Activated T-cell treated with anti-CD3 and anti-CD28 coated beads, Interleukin-2, amount 50 U/mL, for 4 hours (primary cell): Measurements from ENCODE around the gene PCDHGA2. TPM values are rescaled to one million over a fixed set of nuclear protein-coding genes. Genes with fewer than 3 reads are reported as not detected.
"Not testable (repeated sequence)": the region's sequence is repeated elsewhere in the genome, so short reads cannot be mapped to it uniquely, and the experiment has no call there.

Source experiments
- ATAC-seq, 2 donors: fragments of 200-7000 bp; cut with Tn5 transposase; one replicate each; pipeline ENCODE4 v1.10.0; 2021
- DNase-seq: peaks from one replicate; pipeline ENCODE4 v3.0.0-alpha.2; 2020
- H3K27me3 Mint-ChIP-seq: one replicate; pipeline ENCODE4 v1.8.0; 2021; ENCODE audit warnings: low read depth, mixed read lengths
- H3K36me3 Mint-ChIP-seq: one replicate; pipeline ENCODE4 v1.8.0; 2022; ENCODE audit warnings: mixed read lengths; ENCODE audit not compliant: insufficient read depth
- H3K4me1 Mint-ChIP-seq: one replicate; pipeline ENCODE4 v1.8.0; 2021; ENCODE audit warnings: low read depth, mixed read lengths
- H3K4me3 Mint-ChIP-seq: one replicate; pipeline ENCODE4 v1.8.0; 2021; ENCODE audit warnings: mild to moderate bottlenecking, moderate library complexity, mixed read lengths
- H3K9me3 Mint-ChIP-seq: one replicate; pipeline ENCODE4 v1.8.0; 2021; ENCODE audit warnings: mixed read lengths
- total RNA-seq, 3 donors: library from RNA; stranded (reverse); gene quantifications; one replicate each; pipeline ENCODE4 v1.2.1, GENCODE V29; 2021

Gene PCDHGA2
- total RNA-seq: under 1 TPM in 1 of 3 donors, not detected in 2; 0.05 TPM

DNA sequence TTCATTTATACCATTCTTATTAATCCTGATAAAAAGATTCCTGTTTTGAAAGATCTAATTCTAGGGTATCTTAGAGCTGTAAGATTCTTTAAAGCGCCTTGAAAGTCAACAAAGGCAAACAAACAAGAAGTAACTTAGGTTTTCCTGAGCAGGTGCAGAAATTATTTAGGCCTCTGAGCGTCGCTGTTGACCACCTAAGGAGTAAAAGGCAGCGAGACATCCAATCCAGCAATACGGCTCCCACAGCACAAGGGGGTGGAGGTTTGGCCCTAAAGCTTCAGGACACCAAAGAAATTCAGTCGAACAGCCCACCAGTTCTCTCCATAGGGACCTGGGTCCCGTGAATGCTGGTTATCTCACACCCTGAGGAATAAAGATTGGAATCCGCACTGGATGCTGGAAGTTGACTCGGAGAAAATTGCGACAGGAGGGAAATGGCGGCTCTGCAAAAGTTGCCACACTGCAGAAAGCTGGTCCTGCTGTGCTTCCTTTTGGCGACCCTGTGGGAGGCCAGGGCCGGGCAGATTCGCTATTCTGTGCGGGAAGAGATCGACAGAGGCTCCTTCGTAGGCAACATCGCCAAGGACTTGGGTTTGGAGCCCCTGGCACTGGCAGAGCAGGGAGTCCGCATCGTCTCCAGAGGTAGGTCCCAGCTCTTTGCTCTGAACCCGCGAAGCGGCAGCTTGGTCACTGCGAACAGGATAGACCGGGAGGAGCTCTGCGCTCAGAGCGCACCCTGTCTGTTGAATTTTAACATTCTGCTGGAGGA lies at the start of gene PCDHGA2:
Gene PCDHGA2 (plus strand): TSS at position 223 of the 769 bp plus-strand sequence.
- Mint-ChIP-seq H3K27me3 (peaks cover 85% of the 10 kb centered on the region), H3K36me3 (peaks cover 2% of the 10 kb centered on the region), H3K4me3 (no peak within 1 kb of the TSS), H3K9me3 (peaks cover 54% of the 10 kb centered on the region), H3K4me1 (no peaks in the 10 kb centered on the region)
- no peak for ATAC-seq
- DNase-seq: no peak

DNA sequence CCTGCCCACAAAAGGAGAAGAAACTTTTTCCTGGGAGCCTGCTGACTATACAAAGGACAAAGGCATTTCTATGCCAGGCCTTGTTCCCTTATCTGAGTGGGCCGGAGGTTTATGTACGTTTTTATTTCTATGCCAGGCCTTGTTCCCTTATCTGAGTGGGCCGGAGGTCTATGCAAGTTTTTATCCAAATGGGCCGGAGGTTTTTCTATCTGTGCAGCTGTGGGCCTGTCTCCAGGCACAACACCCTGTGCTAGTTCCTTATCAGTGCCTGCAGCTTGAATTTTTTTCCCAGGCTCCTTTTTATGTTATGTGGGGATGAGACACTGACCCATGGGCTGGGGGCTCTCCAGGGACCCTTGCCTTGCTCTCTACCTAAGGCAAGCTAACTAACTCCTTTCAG lies 40.2 kb upstream of the PCDHGA2 start:
- peaks cover 39% of the 10 kb centered on the region for H3K36me3 Mint-ChIP-seq
- ATAC-seq: no peak
- H3K27me3 Mint-ChIP-seq: no peaks in the 10 kb centered on the region
- H3K9me3 Mint-ChIP-seq: peaks cover 55% of the 10 kb centered on the region
- H3K4me3 Mint-ChIP-seq: no peak overlapping the region
- DNase-seq: no peak
- no peaks in the 10 kb centered on the region for H3K4me1 Mint-ChIP-seq

DNA sequence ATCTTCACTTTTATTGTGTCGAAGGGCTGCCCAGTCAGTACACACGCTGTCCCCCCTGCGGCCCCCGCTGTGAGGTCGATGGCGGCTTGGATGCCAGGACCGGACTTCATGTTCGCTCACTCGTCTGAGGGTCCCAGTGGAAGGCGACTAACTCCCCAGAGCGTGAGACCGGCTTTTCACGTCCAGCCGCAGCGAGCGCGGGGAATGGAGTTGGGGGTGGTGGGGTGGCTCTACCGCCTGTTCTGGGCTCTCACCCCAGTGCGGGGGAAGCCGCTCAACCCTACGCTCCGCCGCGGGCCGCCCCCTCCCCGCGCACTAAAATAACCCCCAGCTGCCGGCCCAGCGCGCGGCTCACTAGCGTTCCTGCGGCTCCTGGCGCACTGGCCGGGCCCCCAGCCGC lies 34.8 kb upstream of the PCDHGA2 start, which contains the start of gene SLC25A2:
Gene SLC25A2 (minus strand): TSS at position 294 of the 400 bp plus-strand sequence. CDS start 184 bp downstream, at position 110.
- Mint-ChIP-seq H3K4me1 (no peaks in the 10 kb centered on the region), H3K4me3 (no peak within 1 kb of the TSS), H3K27me3 (no peaks in the 10 kb centered on the region), H3K36me3 (peaks cover 22% of the 10 kb centered on the region), H3K9me3 (peaks cover 45% of the 10 kb centered on the region)
- DNase-seq (no peak), ATAC-seq (no peak)

DNA sequence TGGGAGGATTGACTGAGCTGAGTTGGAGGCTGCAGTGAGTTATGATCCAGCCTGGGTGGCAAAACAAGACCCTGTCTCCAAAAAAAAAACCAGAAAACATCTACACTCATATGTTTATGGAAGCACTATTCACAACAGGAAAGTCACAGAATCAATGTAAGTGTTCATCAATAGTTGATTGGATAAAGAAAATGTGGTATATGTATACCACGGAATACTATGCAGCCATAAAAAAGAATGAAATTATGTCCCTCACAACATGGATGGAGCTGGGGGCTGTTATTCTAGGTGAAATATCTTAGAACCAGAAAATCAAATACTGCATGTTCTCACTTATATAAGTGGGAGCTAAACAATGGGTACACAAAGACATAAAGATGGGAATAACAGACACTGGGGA lies 31.9 kb upstream of the PCDHGA2 start:
- no peaks in the 10 kb centered on the region for H3K4me1 Mint-ChIP-seq
- ATAC-seq (no peak), DNase-seq (no peak)
- no peak overlapping the region for H3K4me3 Mint-ChIP-seq
- no peaks in the 10 kb centered on the region for H3K27me3 Mint-ChIP-seq
- H3K9me3 Mint-ChIP-seq: peaks cover 53% of the 10 kb centered on the region
- peaks cover 21% of the 10 kb centered on the region for H3K36me3 Mint-ChIP-seq

DNA sequence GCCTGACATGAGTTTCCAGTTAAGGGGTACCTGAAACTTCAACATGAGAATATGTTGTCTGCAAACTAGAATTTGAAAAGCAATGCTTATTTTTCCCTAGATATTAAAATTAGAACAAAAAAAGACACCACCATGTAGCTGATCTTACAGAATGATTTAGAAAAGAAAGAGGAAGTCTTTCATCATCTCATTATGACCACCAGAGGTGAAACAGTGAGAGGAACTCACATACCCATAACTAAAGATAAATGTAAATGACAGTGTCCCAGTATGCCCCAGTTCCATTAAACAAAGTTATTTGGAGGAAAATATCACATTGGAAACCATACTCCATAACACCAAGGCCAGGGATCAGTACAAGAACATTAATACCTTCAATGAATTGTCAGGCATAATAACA lies 24.8 kb upstream of the PCDHGA2 start:
- DNase-seq: no peak
- H3K4me1 Mint-ChIP-seq: peaks cover 9% of the 10 kb centered on the region
- peaks cover 44% of the 10 kb centered on the region for H3K36me3 Mint-ChIP-seq
- H3K27me3 Mint-ChIP-seq: no peaks in the 10 kb centered on the region
- peaks cover 58% of the 10 kb centered on the region for H3K9me3 Mint-ChIP-seq
- H3K4me3 Mint-ChIP-seq: no peak overlapping the region
- ATAC-seq: no peak

DNA sequence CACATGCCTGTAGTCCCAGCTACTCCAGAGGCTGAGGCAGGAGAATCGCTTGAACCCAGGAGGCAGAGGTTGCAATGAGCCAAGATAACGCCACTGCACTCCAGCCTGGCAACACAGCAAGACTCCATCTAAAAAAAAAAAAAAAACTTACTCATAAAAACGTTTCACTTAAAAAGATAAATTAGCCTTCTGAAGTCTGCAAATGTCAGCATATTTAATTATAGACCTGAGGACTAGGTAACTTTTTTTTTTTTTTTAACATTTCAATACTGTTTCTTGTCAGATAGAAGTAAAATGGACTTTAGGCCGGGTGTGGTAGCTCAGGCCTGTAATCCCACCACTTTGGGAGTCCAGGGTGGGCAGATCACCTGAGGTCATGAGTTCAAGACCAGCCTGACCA lies 21.6 kb upstream of the PCDHGA2 start:
- not testable (repeated sequence) for ATAC-seq, H3K4me3 Mint-ChIP-seq

DNA sequence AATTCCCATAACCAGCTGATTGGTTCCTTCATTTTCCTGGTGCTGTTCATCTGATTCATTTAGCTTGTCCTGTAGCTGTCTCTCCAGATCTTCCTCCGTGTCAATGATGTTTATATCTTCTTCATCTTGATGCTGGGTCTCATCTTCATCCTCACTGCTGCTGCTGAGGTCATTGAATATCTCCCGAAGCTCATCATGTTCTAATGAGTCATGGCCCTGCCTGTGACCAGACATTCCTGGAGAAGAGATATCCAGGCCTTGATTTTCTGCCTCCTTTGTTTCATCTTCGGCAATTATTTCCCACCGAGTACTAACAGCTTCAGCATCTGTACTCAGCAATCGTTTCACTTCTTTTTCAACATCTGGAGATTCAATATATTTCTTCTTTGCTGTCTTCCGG lies 19.4 kb upstream of the PCDHGA2 start:
- Mint-ChIP-seq H3K4me1 (peaks cover 28% of the 10 kb centered on the region), H3K9me3 (peaks cover 52% of the 10 kb centered on the region), H3K4me3 (peak overlapping the region; percentile 98), H3K36me3 (peaks cover 47% of the 10 kb centered on the region), H3K27me3 (peaks cover 2% of the 10 kb centered on the region)
- ATAC-seq (no peak), DNase-seq (no peak)

More for the DNA sequence above, 21.6 kb upstream of the PCDHGA2 start:
- peaks cover 28% of the 10 kb centered on the region for H3K4me1 Mint-ChIP-seq
- peaks cover 59% of the 10 kb centered on the region for H3K36me3 Mint-ChIP-seq
- H3K27me3 Mint-ChIP-seq, DNase-seq: not testable (repeated sequence)
- H3K9me3 Mint-ChIP-seq: peaks cover 61% of the 10 kb centered on the region

DNA sequence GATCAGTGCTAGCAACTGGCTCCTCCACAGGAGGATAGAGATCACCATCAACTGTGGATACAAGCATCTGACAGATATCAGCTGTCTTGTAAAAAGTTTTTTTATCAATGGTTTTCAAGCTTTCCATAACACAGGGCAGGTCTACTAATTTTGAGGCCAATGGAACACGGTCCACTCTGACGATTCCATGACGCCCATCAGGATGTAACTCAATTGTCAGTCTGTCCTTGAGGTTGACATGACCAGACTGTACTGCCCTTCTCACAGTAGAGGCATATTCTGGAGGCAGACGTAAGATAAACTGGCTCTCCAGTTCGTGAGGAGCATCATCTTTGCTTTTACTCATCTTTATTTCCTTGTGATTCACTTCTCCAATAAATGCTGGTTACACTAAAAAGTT lies 18.9 kb upstream of the PCDHGA2 start:
- no peak for ATAC-seq

DNA sequence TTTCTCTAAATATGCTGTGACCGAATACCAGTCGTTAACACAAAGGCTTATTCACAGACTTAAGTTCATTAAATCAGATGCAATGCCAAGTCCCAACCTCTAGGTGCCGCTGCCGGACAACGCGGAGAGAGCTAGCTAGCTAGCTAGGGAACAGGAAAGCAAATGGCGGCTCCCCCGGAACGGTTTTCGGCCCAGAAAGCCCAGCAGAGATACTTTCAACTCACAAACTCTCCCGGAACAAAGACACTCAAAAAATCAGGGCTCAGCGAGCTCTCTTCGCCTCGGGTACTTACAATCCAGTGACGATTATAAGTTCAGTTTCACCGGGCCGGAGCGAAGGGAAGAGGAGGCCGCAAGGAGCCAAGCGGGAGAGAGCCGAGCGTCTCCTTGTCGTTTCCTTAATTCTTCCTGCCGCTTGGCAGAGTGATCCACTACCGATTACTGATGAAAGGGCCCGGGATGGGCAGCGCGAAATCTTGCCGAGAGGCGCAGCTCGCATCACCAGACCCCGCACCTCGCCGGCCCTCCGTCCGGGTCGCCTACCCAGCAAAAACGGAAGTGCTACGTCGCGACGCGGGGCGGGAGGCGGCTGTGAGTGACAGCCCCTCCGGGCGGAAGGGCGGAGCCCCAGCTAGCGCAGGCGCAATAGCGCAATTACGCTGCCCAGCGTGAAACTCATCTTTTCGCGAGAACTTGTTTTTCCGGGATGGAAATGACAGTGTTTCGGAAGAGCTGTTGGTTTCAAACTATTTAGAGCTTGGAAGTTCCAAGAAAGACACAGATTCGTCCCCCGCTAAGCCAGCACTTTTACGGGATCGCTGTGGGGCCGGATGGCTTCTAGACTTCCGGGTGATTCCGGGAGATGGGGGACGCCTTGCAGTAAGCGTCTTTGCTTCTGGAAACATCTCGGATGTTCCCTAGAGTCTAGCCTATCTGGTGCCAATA lies 18.1 kb upstream of the PCDHGA2 start, which contains the start of gene TAF7:
Gene TAF7 (minus strand): TSS at position 560 of the 945 bp plus-strand sequence. CDS start 740 bp downstream, outside the sequence.
- H3K4me1 Mint-ChIP-seq: peaks cover 27% of the 10 kb centered on the region
- peaks cover 3% of the 10 kb centered on the region for H3K27me3 Mint-ChIP-seq
- peaks cover 37% of the 10 kb centered on the region for H3K36me3 Mint-ChIP-seq
- peak; percentile 89 for DNase-seq
- H3K9me3 Mint-ChIP-seq: peaks cover 39% of the 10 kb centered on the region
- peak within 1 kb of the TSS; percentile 98 for H3K4me3 Mint-ChIP-seq
- peak; percentile 96 to 98 for ATAC-seq

More for the DNA sequence above, 18.9 kb upstream of the PCDHGA2 start:
- DNase-seq: no peak
- peaks cover 28% of the 10 kb centered on the region for H3K4me1 Mint-ChIP-seq
- H3K36me3 Mint-ChIP-seq: peaks cover 45% of the 10 kb centered on the region
- peaks cover 47% of the 10 kb centered on the region for H3K9me3 Mint-ChIP-seq
- peaks cover 3% of the 10 kb centered on the region for H3K27me3 Mint-ChIP-seq
- H3K4me3 Mint-ChIP-seq: peak overlapping the region; percentile 98

DNA sequence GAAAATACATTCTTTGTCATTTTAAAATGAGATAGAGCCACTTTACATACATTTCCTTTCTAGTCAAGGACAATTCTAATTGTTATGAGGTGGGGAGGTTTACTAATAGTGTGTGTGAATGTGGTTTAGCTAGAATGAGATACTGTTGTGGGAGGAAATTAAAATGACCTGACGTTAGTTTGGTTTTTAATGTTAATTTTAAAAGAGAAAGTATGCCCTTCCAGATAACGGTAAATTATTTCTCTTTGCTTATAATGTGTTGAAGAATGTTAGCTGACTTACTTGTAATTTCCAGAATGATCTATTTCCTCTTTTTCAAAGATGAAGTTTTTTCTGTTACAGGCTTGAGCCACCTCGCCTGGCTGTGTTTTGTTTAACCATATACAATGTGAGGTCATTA lies 16.3 kb upstream of the PCDHGA2 start:
- peaks cover 35% of the 10 kb centered on the region for H3K9me3 Mint-ChIP-seq
- DNase-seq: no peak
- H3K27me3 Mint-ChIP-seq: peaks cover 13% of the 10 kb centered on the region
- H3K36me3 Mint-ChIP-seq: peaks cover 30% of the 10 kb centered on the region
- H3K4me3 Mint-ChIP-seq: no peak overlapping the region
- no peak for ATAC-seq
- H3K4me1 Mint-ChIP-seq: peaks cover 26% of the 10 kb centered on the region

DNA sequence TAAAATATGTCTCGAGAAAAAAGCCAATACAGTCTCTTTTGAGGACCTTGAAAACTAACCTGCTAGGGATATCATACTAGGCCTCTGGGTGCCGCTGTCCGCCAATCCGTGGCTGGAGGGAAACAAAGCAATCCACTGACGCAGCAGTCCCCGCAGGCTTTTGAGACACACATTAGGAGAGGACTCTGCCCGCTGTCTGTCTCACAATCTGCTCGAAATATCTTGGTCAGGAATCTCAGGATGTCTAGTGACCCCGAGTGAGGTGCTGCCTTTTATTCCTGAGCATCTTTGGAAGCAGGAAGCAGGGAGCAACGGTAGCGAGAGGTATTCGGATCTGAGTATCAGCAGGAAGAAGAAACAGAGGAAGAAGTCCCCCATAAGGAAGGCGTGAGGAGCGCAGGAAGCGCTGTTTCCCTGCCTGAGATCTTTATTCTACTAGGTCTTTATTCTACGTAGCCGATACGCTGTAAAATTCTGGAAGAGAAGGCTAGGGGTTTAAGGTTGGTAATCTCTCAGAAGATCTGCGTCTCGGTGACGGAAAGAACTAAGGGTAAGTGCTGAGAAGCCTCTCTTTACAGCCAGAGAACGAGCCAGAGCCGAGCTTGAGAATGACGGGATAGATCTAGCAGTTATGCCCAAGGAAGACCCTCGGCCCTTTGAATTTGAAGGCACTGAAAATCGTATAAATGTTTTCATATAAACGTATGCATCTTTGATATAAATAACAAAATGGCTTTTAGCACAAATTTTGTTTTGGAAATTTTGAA lies 12.3 kb upstream of the PCDHGA2 start:
- Mint-ChIP-seq H3K36me3 (peaks cover 2% of the 10 kb centered on the region), H3K9me3 (peaks cover 12% of the 10 kb centered on the region), H3K27me3 (peaks cover 41% of the 10 kb centered on the region), H3K4me1 (peaks cover 2% of the 10 kb centered on the region), H3K4me3 (peak overlapping the region; percentile 90)
- DNase-seq (peak; percentile 60), ATAC-seq (peak; percentile 95 to 99)

DNA sequence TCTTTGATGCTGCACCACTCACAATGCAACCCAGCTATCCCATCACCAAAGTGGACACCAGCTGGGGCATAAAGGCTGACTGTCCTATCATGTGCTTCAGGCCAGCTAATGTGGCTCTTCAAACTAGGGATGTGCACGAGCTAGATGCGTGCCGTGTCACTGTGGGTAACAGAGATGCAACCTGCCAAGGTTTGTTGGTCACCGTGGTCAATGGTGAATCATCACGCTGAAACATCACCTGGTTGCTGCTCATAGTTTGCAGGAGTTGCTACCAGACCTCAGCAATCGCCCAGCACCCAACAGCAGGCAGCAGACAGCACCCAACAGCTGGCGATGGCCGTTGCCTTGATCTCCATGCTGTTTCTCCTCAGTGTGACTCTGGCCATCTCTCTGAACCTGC lies 10.3 kb upstream of the PCDHGA2 start:
- H3K27me3 Mint-ChIP-seq: peaks cover 55% of the 10 kb centered on the region
- DNase-seq (no peak), ATAC-seq (no peak)
- peaks cover 11% of the 10 kb centered on the region for H3K9me3 Mint-ChIP-seq
- peaks cover 2% of the 10 kb centered on the region for H3K36me3 Mint-ChIP-seq
- peaks cover 2% of the 10 kb centered on the region for H3K4me1 Mint-ChIP-seq
- H3K4me3 Mint-ChIP-seq: no peak overlapping the region

DNA sequence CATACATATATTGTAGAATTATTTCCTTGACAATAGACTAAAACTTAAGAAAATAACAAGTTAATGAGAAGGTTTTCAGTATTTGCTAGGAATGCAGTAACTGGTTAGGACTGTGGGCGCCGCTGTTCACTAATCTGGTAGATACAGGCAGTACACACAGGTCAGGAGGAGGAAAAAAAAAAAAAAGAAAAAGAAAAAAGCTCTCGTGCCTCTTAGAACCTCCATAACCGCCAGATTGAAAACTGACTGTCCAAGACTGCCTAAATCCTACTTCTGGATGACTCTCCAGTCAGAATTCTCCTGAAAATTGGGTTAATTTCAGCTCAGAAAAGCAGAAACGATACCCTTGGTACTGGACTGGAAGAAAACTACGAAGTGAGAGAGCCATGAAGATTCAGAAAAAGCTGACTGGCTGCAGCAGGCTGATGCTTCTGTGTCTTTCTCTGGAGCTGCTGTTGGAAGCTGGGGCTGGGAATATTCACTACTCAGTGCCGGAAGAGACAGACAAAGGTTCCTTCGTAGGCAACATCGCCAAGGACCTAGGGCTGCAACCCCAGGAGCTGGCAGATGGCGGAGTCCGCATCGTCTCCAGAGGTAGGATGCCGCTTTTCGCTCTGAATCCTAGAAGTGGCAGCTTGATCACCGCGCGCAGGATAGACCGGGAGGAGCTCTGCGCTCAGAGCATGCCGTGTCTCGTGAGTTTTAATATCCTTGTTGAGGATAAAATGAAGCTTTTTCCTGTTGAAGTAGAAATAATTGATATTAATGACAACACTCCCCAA lies 8.1 kb upstream of the PCDHGA2 start, which contains the start of gene PCDHGA1:
Gene PCDHGA1 (plus strand): TSS at position 216 of the 782 bp plus-strand sequence.
- Mint-ChIP-seq H3K4me1 (peaks cover 2% of the 10 kb centered on the region), H3K36me3 (peaks cover 2% of the 10 kb centered on the region), H3K9me3 (peaks cover 27% of the 10 kb centered on the region), H3K27me3 (peaks cover 70% of the 10 kb centered on the region), H3K4me3 (no peak within 1 kb of the TSS)
- DNase-seq: no peak
- ATAC-seq: no peak
